ENCODE results near the gene TNFRSF11A. TPM values are rescaled to one million over a fixed set of nuclear protein-coding genes. Genes with fewer than 3 reads are reported as not detected.

TNFRSF11A gene
- total and polyA plus RNA-seq, 2 experiments from 2014 or later = 4.1 to 5.6 TPM

- TF ChIP-seq EZH2phosphoT487 (IDR thresholded peaks at IDR 0.05; ENCODE audit: low read depth, severe bottlenecking, unreplicated experiment) = no peak
- no peak for TF ChIP-seq CTCF (IDR thresholded peaks at IDR 0.05; ENCODE audit: poor library complexity)
- no peak for TF ChIP-seq EZH2 (IDR thresholded peaks at IDR 0.05; ENCODE audit: borderline replicate concordance)
- H3K27me3 ChIP-seq = no peaks in the 10 kb centered on the region
Measured at GRCh38 chr18:62389761-62390481, 64.8 kb downstream of the TNFRSF11A start.

GRCh38 chr18:62394006-62394763, 69.1 kb downstream of the TNFRSF11A start:
- H2AFZ ChIP-seq = no peak overlapping the region
- no peak overlapping the region for H3K4me2 ChIP-seq
- TF ChIP-seq EZH2phosphoT487 (IDR thresholded peaks at IDR 0.05; ENCODE audit: low read depth, severe bottlenecking, unreplicated experiment) (no peak), CTCF (IDR thresholded peaks at IDR 0.05; ENCODE audit: poor library complexity) (no peak), EZH2 (IDR thresholded peaks at IDR 0.05; ENCODE audit: borderline replicate concordance) (no peak)
- WGBS (ENCODE audit: low lambda C conversion rate, missing lambda C conversion rate) = 93% methylated on average over 15 of the region's 15 CpGs
- DNase-seq (ENCODE audit: low spot score) = no peak
- H3K27me3 ChIP-seq = no peaks in the 10 kb centered on the region
- peaks cover 8% of the 10 kb centered on the region for H3K9me3 ChIP-seq (ENCODE audit: low read depth)
- no peak overlapping the region for H3K4me3 ChIP-seq
- H4K20me1 ChIP-seq (ENCODE audit: insufficient read depth, poor library complexity, severe bottlenecking) = no peaks in the 10 kb centered on the region
- H3K4me1 ChIP-seq (ENCODE audit: insufficient read depth) = no peaks in the 10 kb centered on the region
- H3K79me2 ChIP-seq = no peaks in the 10 kb centered on the region
- H3K27ac ChIP-seq = no peak overlapping the region
- H3K9me2 ChIP-seq (replicated peaks; ENCODE audit: insufficient read depth) = no peaks in the 10 kb centered on the region
- H3K36me3 ChIP-seq (replicated peaks; ENCODE audit: insufficient read depth, low read depth) = no peaks in the 10 kb centered on the region

More at GRCh38 chr18:62389761-62390481, 64.8 kb downstream of the TNFRSF11A start:
- Histone ChIP-seq H3K4me3 (no peak overlapping the region), H3K79me2 (no peaks in the 10 kb centered on the region), H3K9me2 (replicated peaks; ENCODE audit: insufficient read depth) (no peaks in the 10 kb centered on the region), H2AFZ (no peak overlapping the region), H3K36me3 (replicated peaks; ENCODE audit: insufficient read depth, low read depth) (no peaks in the 10 kb centered on the region), H3K9me3 (ENCODE audit: low read depth) (peaks cover 8% of the 10 kb centered on the region), H3K4me1 (ENCODE audit: insufficient read depth) (no peaks in the 10 kb centered on the region), H3K4me2 (no peak overlapping the region), H4K20me1 (ENCODE audit: insufficient read depth, poor library complexity, severe bottlenecking) (no peaks in the 10 kb centered on the region), H3K27ac (peak overlapping the region; percentile 75)
- WGBS (ENCODE audit: low lambda C conversion rate, missing lambda C conversion rate) = 83% methylated on average over 11 of the region's 11 CpGs
- DNase-seq (ENCODE audit: low spot score) = peak; percentile 55

- H3K4me1 ChIP-seq (ENCODE audit: insufficient read depth) = no peaks in the 10 kb centered on the region
- 94% methylated on average over 3 of the region's 3 CpGs for WGBS (ENCODE audit: low lambda C conversion rate, missing lambda C conversion rate)
- no peak overlapping the region for H3K27ac ChIP-seq
- no peaks in the 10 kb centered on the region for H3K9me2 ChIP-seq (replicated peaks; ENCODE audit: insufficient read depth)
- DNase-seq (ENCODE audit: low spot score) = no peak
- H4K20me1 ChIP-seq (ENCODE audit: insufficient read depth, poor library complexity, severe bottlenecking) = no peaks in the 10 kb centered on the region
- H3K9me3 ChIP-seq (ENCODE audit: low read depth) = peaks cover 7% of the 10 kb centered on the region
- no peak overlapping the region for H3K4me3 ChIP-seq
- no peak overlapping the region for H3K4me2 ChIP-seq
- no peak overlapping the region for H2AFZ ChIP-seq
- H3K36me3 ChIP-seq (replicated peaks; ENCODE audit: insufficient read depth, low read depth) = no peaks in the 10 kb centered on the region
- TF ChIP-seq CTCF (IDR thresholded peaks at IDR 0.05; ENCODE audit: poor library complexity) (no peak), EZH2 (IDR thresholded peaks at IDR 0.05; ENCODE audit: borderline replicate concordance) (no peak), EZH2phosphoT487 (IDR thresholded peaks at IDR 0.05; ENCODE audit: low read depth, severe bottlenecking, unreplicated experiment) (no peak)
- no peaks in the 10 kb centered on the region for H3K27me3 ChIP-seq
- no peaks in the 10 kb centered on the region for H3K79me2 ChIP-seq
Measured at GRCh38 chr18:62396381-62396780, 71.3 kb downstream of the TNFRSF11A start.

Measured in hepatocyte (in vitro differentiated cells).